ENCODE data around the gene FERMT2. TPM values are rescaled to one million over a fixed set of nuclear protein-coding genes. Genes with fewer than 3 reads are reported as not detected.

The FERMT2 gene
- polyA plus RNA-seq, 1 experiment: 485 TPM

- Histone ChIP-seq H3K4me3 (ENCODE audit: low read depth, low read length) (peak overlapping the region; percentile 100), H3K27me3 (ENCODE audit: control insufficient read depth, insufficient read depth, low read length) (no peaks in the 10 kb centered on the region), H3K9me3 (ENCODE audit: control insufficient read depth, insufficient read depth, low read length) (no peaks in the 10 kb centered on the region; the same call in 1 of the 2 replicates), H3K27ac (ENCODE audit: low read depth, low read length) (no peak overlapping the region)
- CTCF ChIA-PET: interaction anchor here (0.5 to 1.7 kb wide), 6 partner anchors 12 to 649 kb away, joined by 3 to 6 read pairs (median 3); no protein-coding TSS in a partner anchor
- no peak for DNase-seq (ENCODE audit: low read depth, low spot score)
- TF ChIP-seq, protein P1, sequence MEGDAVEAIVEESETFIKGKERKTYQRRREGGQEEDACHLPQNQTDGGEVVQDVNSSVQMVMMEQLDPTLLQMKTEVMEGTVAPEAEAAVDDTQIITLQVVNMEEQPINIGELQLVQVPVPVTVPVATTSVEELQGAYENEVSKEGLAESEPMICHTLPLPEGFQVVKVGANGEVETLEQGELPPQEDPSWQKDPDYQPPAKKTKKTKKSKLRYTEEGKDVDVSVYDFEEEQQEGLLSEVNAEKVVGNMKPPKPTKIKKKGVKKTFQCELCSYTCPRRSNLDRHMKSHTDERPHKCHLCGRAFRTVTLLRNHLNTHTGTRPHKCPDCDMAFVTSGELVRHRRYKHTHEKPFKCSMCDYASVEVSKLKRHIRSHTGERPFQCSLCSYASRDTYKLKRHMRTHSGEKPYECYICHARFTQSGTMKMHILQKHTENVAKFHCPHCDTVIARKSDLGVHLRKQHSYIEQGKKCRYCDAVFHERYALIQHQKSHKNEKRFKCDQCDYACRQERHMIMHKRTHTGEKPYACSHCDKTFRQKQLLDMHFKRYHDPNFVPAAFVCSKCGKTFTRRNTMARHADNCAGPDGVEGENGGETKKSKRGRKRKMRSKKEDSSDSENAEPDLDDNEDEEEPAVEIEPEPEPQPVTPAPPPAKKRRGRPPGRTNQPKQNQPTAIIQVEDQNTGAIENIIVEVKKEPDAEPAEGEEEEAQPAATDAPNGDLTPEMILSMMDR (IDR thresholded peaks at IDR 0.05; ENCODE audit: low read depth, low read length): no peak
- POLR2A ChIA-PET: interaction anchor here (0.6 to 1.0 kb wide), 3 partner anchors 13 to 817 kb away, joined by 4 to 8 read pairs (median 4); no protein-coding TSS in a partner anchor
Measured at GRCh38 chr14:52948836-52949235, 2.0 kb downstream of the FERMT2 start.

DNA sequence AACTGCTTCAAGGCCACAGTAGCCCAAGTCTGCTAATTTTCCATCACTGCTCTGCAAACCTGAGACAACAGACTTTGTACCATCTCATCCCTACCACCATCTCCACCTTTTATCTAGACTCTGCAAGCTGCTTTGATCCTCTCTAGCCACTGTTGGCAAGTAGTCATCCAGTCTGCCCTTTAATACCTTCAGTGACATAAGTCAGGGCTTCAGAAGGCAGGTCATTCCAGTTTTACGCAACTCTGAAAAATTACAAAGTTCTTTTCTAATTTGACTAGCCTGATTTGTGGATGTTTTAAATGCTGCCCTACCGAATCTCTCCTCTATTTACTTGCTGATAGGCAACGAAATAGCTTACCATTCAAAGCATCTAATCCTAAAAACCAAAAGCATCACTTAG lies 2.8 kb downstream of the FERMT2 start:
- no peaks in the 10 kb centered on the region; the same call in 1 of the 2 replicates for H3K9me3 ChIP-seq (ENCODE audit: control insufficient read depth, insufficient read depth, low read length)
- no peak overlapping the region for H3K27ac ChIP-seq (ENCODE audit: low read depth, low read length)
- ChIA-PET POLR2A (no interaction called here), CTCF (interaction anchor here (0.5 to 1.7 kb wide), 3 partner anchors 107 to 648 kb away, joined by 3 to 4 read pairs (median 3); no protein-coding TSS in a partner anchor)
- TF ChIP-seq, protein P1 (IDR thresholded peaks at IDR 0.05; ENCODE audit: low read depth, low read length): no peak
- no peak for DNase-seq (ENCODE audit: low read depth, low spot score)
- no peaks in the 10 kb centered on the region for H3K27me3 ChIP-seq (ENCODE audit: control insufficient read depth, insufficient read depth, low read length)
- H3K4me3 ChIP-seq (ENCODE audit: low read depth, low read length): peak overlapping the region; percentile 100

- DNase-seq (ENCODE audit: low read depth, low spot score): no peak
- Histone ChIP-seq H3K9me3 (ENCODE audit: control insufficient read depth, insufficient read depth, low read length) (no peaks in the 10 kb centered on the region), H3K27ac (ENCODE audit: low read depth, low read length) (no peak overlapping the region), H3K27me3 (ENCODE audit: control insufficient read depth, insufficient read depth, low read length) (no peaks in the 10 kb centered on the region), H3K4me3 (ENCODE audit: low read depth, low read length) (no peak overlapping the region)
- TF ChIP-seq, protein P1 (IDR thresholded peaks at IDR 0.05; ENCODE audit: low read depth, low read length): no peak
- POLR2A ChIA-PET: no interaction called here
- CTCF ChIA-PET: interaction anchor here (1.3 kb wide), 1 partner anchor 35 kb away, joined by 3 read pairs; no protein-coding TSS in a partner anchor
Measured at GRCh38 chr14:52944254-52944653, 6.6 kb downstream of the FERMT2 start.

DNA sequence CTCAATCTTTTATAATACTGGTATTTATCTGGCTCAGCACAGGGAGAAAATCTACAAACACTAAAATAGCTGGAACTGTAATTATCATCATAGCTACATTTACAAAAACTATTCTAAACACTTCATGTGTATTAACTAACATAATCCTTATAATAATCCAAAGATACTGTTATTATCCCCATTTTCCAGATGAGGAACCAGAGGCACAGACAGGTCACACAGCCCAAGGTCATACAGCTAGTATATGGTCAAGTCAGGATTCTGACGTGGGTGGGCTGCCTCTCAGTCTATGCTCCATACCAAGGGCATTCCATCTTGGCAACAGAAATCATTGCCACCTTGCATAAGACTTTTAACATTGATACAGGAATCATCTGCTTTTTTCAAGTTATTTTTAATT lies 11.4 kb downstream of the FERMT2 start:
- DNase-seq (ENCODE audit: low read depth, low spot score): no peak
- no peak overlapping the region for H3K4me3 ChIP-seq (ENCODE audit: low read depth, low read length)
- CTCF ChIA-PET: interaction anchor here (0.6 kb wide), 1 partner anchor 79 kb away, joined by 8 read pairs; no protein-coding TSS in a partner anchor
- POLR2A ChIA-PET: interaction anchor here (0.6 to 1.1 kb wide), 2 partner anchors 12 to 13 kb away, joined by 4 to 5 read pairs; no protein-coding TSS in a partner anchor
- H3K9me3 ChIP-seq (ENCODE audit: control insufficient read depth, insufficient read depth, low read length): no peaks in the 10 kb centered on the region
- TF ChIP-seq, protein P1 (IDR thresholded peaks at IDR 0.05; ENCODE audit: low read depth, low read length): no peak
- no peaks in the 10 kb centered on the region for H3K27me3 ChIP-seq (ENCODE audit: control insufficient read depth, insufficient read depth, low read length)
- H3K27ac ChIP-seq (ENCODE audit: low read depth, low read length): no peak overlapping the region

- DNase-seq (ENCODE audit: low read depth, low spot score): no peak
- TF ChIP-seq, protein P1 (IDR thresholded peaks at IDR 0.05; ENCODE audit: low read depth, low read length): no peak
- POLR2A ChIA-PET: no interaction called here
- no peaks in the 10 kb centered on the region for H3K9me3 ChIP-seq (ENCODE audit: control insufficient read depth, insufficient read depth, low read length)
- H3K4me3 ChIP-seq (ENCODE audit: low read depth, low read length): no peak overlapping the region
- CTCF ChIA-PET: interaction anchor here (1.3 kb wide), 1 partner anchor 23 kb away, joined by 3 read pairs; no protein-coding TSS in a partner anchor
- no peak overlapping the region for H3K27ac ChIP-seq (ENCODE audit: low read depth, low read length)
- H3K27me3 ChIP-seq (ENCODE audit: control insufficient read depth, insufficient read depth, low read length): no peaks in the 10 kb centered on the region
Measured at GRCh38 chr14:52937869-52938268, 13.0 kb downstream of the FERMT2 start.
